HCT116 (cell line): ENCODE data around the gene MTMR12. TPM values are rescaled to one million over a fixed set of nuclear protein-coding genes. Genes with fewer than 3 reads are reported as not detected.

Experiments used
- ATAC-seq: fragments of 200-7000 bp; cut with Tn5 transposase; 2 replicates; pipeline ENCODE4 v1.9.1; 2020; ENCODE audit warnings: mild to moderate bottlenecking, moderate library complexity
- BruUV-seq: library from RNA; stranded (reverse); fragments of 400-500 nt; replicated peaks from 2 replicates; lab custom pipeline; 2021; lab: Mats Ljungman, UMichigan
- CTCF ChIA-PET: fragments of 300-600 bp; sonication (Branson Sonifier 250); formaldehyde crosslinking; loops from one replicate; lab custom pipeline; 2021; ENCODE audit warnings: antibody characterized with exemption; lab: Charles Lee
- POLR2A ChIA-PET: fragments of 300-600, 350-600 bp; sonication (Branson Sonifier 250); formaldehyde crosslinking; loops from one replicate; lab custom pipeline; 2021; ENCODE audit warnings: antibody characterized with exemption; lab: Charles Lee
- RAD21 ChIA-PET, 2 experiments: fragments of 300-600 bp; sonication (Branson Sonifier 250); formaldehyde crosslinking; loops; one replicate each; lab custom pipeline; 2023; ENCODE audit warnings: low total read pairs in 2 of 2; ENCODE audit not compliant: uncharacterized antibody in 2 of 2, unreplicated experiment in 2 of 2, low non-redundant PET in 1 of 2; lab: Charles Lee
- DNase-seq: peaks from one replicate; pipeline ENCODE4 v3.0.0-alpha.2; 2010; ENCODE audit warnings: low read depth, low spot score
- H2AFZ ChIP-seq: fragments of 200-600 bp; shearing (Covaris generic), sonication (generic); 2 replicates; pipeline ENCODE4 v1.6.1; 2017; ENCODE audit warnings: low read depth, mixed run types, mixed read lengths, antibody characterized with exemption, low read length; ENCODE audit not compliant: poor library complexity, severe bottlenecking
- H3K27ac ChIP-seq: 2 replicates; pipeline ENCODE4 v1.5.1; 2012; ENCODE audit warnings: low read depth, low read length
- H3K27me3 ChIP-seq: fragments of 200-600 bp; sonication (generic); 2 replicates; pipeline ENCODE4 v1.6.1; 2016; ENCODE audit warnings: mixed run types, low read length, mixed read lengths; ENCODE audit not compliant: insufficient read depth
- H3K36me3 ChIP-seq, 2 experiments: fragments of 200-500 bp in 1 of 2; fragments of 200-600 bp in 1 of 2; sonication (Bioruptor generic) in 1 of 2; sonication (generic) in 1 of 2; 2 replicates each; pipeline versions ENCODE4 v1.5.1 to v1.6.1; 2014 to 2016; ENCODE audit warnings: low read length in 2 of 2, inconsistent platforms in 1 of 2, mixed read lengths in 1 of 2, mixed run types in 1 of 2; ENCODE audit not compliant: insufficient read depth in 2 of 2, control insufficient read depth in 1 of 2
- H3K4me1 ChIP-seq, 2 experiments: fragments of 200-600 bp in 1 of 2; sonication (generic) in 1 of 2; 2 replicates each; pipeline versions ENCODE4 v1.5.1 to v1.6.1; 2012 to 2017; ENCODE audit warnings: low read length in 2 of 2, inconsistent platforms in 1 of 2, mild to moderate bottlenecking in 1 of 2, mixed read lengths in 1 of 2, mixed run types in 1 of 2, moderate library complexity in 1 of 2; ENCODE audit not compliant: insufficient read depth in 2 of 2, control insufficient read depth in 1 of 2
- H3K4me2 ChIP-seq: fragments of 200-600 bp; sonication (generic); 2 replicates; pipeline ENCODE4 v1.6.1; 2017; ENCODE audit warnings: mixed run types, low read length, mixed read lengths
- H3K4me3 ChIP-seq, 2 experiments: fragments of 200-600 bp in 1 of 2; sonication (generic) in 1 of 2; replicated peaks in 1 of 2; 2 replicates each; pipeline ENCODE4 v1.5.1; 2011 to 2016; ENCODE audit warnings: low read length in 2 of 2, control low read depth in 1 of 2, low read depth in 1 of 2, mild to moderate bottlenecking in 1 of 2, mixed read lengths in 1 of 2, mixed run types in 1 of 2
- H3K79me2 ChIP-seq: fragments of 200-600 bp; sonication (generic); 2 replicates; pipeline ENCODE4 v1.6.1; 2017; ENCODE audit warnings: mild to moderate bottlenecking, mixed run types, low read length, moderate library complexity, mixed read lengths; ENCODE audit not compliant: insufficient read depth
- H3K9ac ChIP-seq: fragments of 200-600 bp; sonication (generic); 2 replicates; pipeline ENCODE4 v1.6.1; 2016; ENCODE audit warnings: low read length, mixed read lengths
- H3K9me2 ChIP-seq: fragments of 200-600 bp; sonication (generic), shearing (Covaris generic); 2 replicates; pipeline ENCODE4 v1.6.1; 2017; ENCODE audit warnings: mixed run types, mild to moderate bottlenecking, moderate library complexity; ENCODE audit not compliant: insufficient read depth
- H3K9me3 ChIP-seq, 2 experiments: fragments of 200-500 bp in 1 of 2; fragments of 200-600 bp in 1 of 2; sonication (Bioruptor generic) in 1 of 2; sonication (generic) in 1 of 2; 2 replicates each; pipeline ENCODE4 v1.6.1; 2014 to 2017; ENCODE audit warnings: low read length in 2 of 2, mixed read lengths in 2 of 2, inconsistent platforms in 1 of 2, low read depth in 1 of 2, mild to moderate bottlenecking in 1 of 2, mixed run types in 1 of 2, moderate library complexity in 1 of 2; ENCODE audit not compliant: control insufficient read depth in 1 of 2, insufficient read depth in 1 of 2
- H4K20me1 ChIP-seq: fragments of 200-600 bp; sonication (generic), shearing (Covaris generic); 2 replicates; pipeline ENCODE4 v1.6.1; 2017; ENCODE audit warnings: mixed run types, mild to moderate bottlenecking, moderate library complexity; ENCODE audit not compliant: insufficient read depth
- CEBPB ChIP-seq: IDR thresholded peaks from 2 replicates; pipeline ENCODE4 v1.6.1; 2012; ENCODE audit warnings: low read depth
- EGR1 ChIP-seq: IDR thresholded peaks from 2 replicates; pipeline ENCODE4 v1.6.1; 2012; ENCODE audit warnings: low read depth
- JUND ChIP-seq: IDR thresholded peaks from 2 replicates; pipeline ENCODE4 v1.6.1; 2012
- POLR2AphosphoS5 ChIP-seq: IDR thresholded peaks from 2 replicates; pipeline ENCODE4 v1.6.1; 2011; ENCODE audit warnings: mild to moderate bottlenecking, low read depth, low read length, moderate library complexity
- REST ChIP-seq: IDR thresholded peaks from 2 replicates; pipeline ENCODE4 v1.6.1; 2012; ENCODE audit warnings: low read depth
- SP1 ChIP-seq: IDR thresholded peaks from 2 replicates; pipeline ENCODE4 v1.6.1; 2012; ENCODE audit warnings: low read depth
- SRF ChIP-seq: IDR thresholded peaks from 2 replicates; pipeline ENCODE4 v1.6.1; 2012; ENCODE audit warnings: low read depth
- ZBTB33 ChIP-seq: IDR thresholded peaks from 2 replicates; pipeline ENCODE4 v1.6.1; 2011; ENCODE audit warnings: mild to moderate bottlenecking, low read length, moderate library complexity; ENCODE audit not compliant: insufficient replicate concordance; ENCODE audit errors: extremely low read depth
- ZFX ChIP-seq: fragments of 450-650 bp; IDR thresholded peaks from 2 replicates; pipeline ENCODE4 v1.6.1; 2017
- ZNF274 ChIP-seq: fragments of 200-500 bp; sonication (Bioruptor generic); IDR thresholded peaks from 2 replicates; pipeline ENCODE4 v1.6.1; 2014; ENCODE audit warnings: mild to moderate bottlenecking, low read depth, low read length, inconsistent platforms
- intact Hi-C: fragments of 100-400 bp; cut with micrococcal nuclease; formaldehyde crosslinking; loops from 2 replicates; pipeline ENCODE4 v1.10.0; 2022
- total RNA-seq: library from RNA; stranded (reverse); gene quantifications from one replicate; pipeline ENCODE4 v1.2.1, GENCODE V29; 2021; ENCODE audit not compliant: unreplicated experiment
- TF ChIP-seq, protein P1 (sequence below): IDR thresholded peaks from 2 replicates; pipeline ENCODE4 v1.6.1; 2012
- TF ChIP-seq, protein P2 (sequence below), 3 experiments: fragments of 200-600 bp in 1 of 3; sonication (generic) in 1 of 3; IDR thresholded peaks in 2 of 3; conservative IDR thresholded peaks in 1 of 3; 2 replicates each; pipeline ENCODE4 v1.5.1; 2012 to 2017; ENCODE audit warnings: low read depth in 2 of 3, low read length in 2 of 3, antibody characterized with exemption in 1 of 3, borderline replicate concordance in 1 of 3, control low read depth in 1 of 3, mild to moderate bottlenecking in 1 of 3, mixed read lengths in 1 of 3, mixed run types in 1 of 3, moderate library complexity in 1 of 3; ENCODE audit not compliant: insufficient read depth in 1 of 3

The MTMR12 gene
- total RNA-seq, 1 experiment from 2014 or later, result 27.3 TPM

DNA sequence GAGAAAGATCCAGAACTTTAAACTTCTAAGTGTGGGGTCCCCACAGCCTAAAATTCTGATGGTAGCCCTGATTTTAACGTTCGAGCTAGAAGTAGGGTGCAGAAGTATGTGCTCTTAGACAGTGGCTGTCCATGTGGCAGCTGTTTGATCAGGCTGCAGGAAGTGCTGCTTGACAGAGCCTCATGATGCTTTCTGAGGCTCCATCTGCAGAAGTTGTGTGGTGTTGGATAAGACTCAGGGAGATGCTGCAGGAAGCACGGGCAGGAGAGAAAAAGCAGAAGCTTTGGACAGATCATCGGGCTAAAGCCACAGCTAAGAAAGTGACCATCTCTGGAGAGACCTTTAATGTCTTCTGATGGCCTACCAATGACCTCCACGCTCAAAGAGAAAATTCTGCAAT lies 8.1 kb downstream of the MTMR12 start:
- H3K4me1 ChIP-seq, result no peaks in the 10 kb centered on the region
- BruUV-seq, result no TSS peak
- H3K27ac ChIP-seq, result no peak overlapping the region
- RAD21 ChIA-PET, result no interaction called here
- no peak for DNase-seq
- intact Hi-C loops, result no loop called here
- H4K20me1 ChIP-seq, result 0 out of 2 replicates have a peak, but pooled peaks cover 3% of the 10 kb centered on the region
- no peak for TF ChIP-seq CEBPB
- TF ChIP-seq POLR2AphosphoS5, result no peak
- TF ChIP-seq ZNF274, result no peak
- no peak for TF ChIP-seq EGR1
- TF ChIP-seq SP1, result no peak
- TF ChIP-seq ZBTB33, result no peak
- TF ChIP-seq SRF, result no peak
- TF ChIP-seq ZFX, result no peak
- TF ChIP-seq JUND, result no peak
- TF ChIP-seq REST, result no peak
- TF ChIP-seq, protein P1, sequence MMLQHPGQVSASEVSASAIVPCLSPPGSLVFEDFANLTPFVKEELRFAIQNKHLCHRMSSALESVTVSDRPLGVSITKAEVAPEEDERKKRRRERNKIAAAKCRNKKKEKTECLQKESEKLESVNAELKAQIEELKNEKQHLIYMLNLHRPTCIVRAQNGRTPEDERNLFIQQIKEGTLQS, result no peak
- TF ChIP-seq, protein P2, sequence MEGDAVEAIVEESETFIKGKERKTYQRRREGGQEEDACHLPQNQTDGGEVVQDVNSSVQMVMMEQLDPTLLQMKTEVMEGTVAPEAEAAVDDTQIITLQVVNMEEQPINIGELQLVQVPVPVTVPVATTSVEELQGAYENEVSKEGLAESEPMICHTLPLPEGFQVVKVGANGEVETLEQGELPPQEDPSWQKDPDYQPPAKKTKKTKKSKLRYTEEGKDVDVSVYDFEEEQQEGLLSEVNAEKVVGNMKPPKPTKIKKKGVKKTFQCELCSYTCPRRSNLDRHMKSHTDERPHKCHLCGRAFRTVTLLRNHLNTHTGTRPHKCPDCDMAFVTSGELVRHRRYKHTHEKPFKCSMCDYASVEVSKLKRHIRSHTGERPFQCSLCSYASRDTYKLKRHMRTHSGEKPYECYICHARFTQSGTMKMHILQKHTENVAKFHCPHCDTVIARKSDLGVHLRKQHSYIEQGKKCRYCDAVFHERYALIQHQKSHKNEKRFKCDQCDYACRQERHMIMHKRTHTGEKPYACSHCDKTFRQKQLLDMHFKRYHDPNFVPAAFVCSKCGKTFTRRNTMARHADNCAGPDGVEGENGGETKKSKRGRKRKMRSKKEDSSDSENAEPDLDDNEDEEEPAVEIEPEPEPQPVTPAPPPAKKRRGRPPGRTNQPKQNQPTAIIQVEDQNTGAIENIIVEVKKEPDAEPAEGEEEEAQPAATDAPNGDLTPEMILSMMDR (IDR thresholded peaks at IDR 0.05 in 2 of 3, conservative IDR thresholded peaks at IDR 0.05 in 1 of 3; ENCODE audit: borderline replicate concordance in 1 of 3, insufficient read depth in 1 of 3, low read depth in 2 of 3, low read length in 2 of 3), result no peak
- TF ChIP-seq, all 23 proteins: peak for 0
- Histone ChIP-seq H3K4me2 (no peak overlapping the region), H3K9me3 (no peaks in the 10 kb centered on the region), H3K27me3 (no peaks in the 10 kb centered on the region), H3K79me2 (peaks cover 65% of the 10 kb centered on the region), H3K9ac (no peak overlapping the region), H3K9me2 (no peaks in the 10 kb centered on the region), H3K4me3 (no peak overlapping the region), H2AFZ (no peak overlapping the region), H3K36me3 (no peaks in the 10 kb centered on the region)
- CTCF ChIA-PET, result no interaction called here
- POLR2A ChIA-PET, result no interaction called here
- ATAC-seq, result no peak
